Caco-2 (cell line): ENCODE results near the gene SLAMF6. TPM values are rescaled to one million over a fixed set of nuclear protein-coding genes. Genes with fewer than 3 reads are reported as not detected.

ENCODE experiments used
- BruUV-seq: library from RNA; stranded (reverse); fragments of 400-500 nt; replicated peaks from 2 replicates; lab custom pipeline; 2021; lab: Mats Ljungman, UMichigan
- CTCF ChIA-PET: fragments of 300-600 bp; sonication (Branson Sonifier 250); formaldehyde crosslinking; loops from one replicate; lab custom pipeline; 2022; ENCODE audit warnings: antibody characterized with exemption; lab: Charles Lee
- POLR2A ChIA-PET: fragments of 300-600 bp; sonication (Branson Sonifier 250); formaldehyde crosslinking; loops from one replicate; lab custom pipeline; 2022; ENCODE audit warnings: antibody characterized with exemption; lab: Charles Lee
- DNase-seq, 2 experiments: peaks; one replicate each; pipeline versions ENCODE4 v3.0.0 to v3.0.0-alpha.2; 2020 to 2022
- H3K27me3 ChIP-seq: replicated peaks from 2 replicates; pipeline ENCODE4 v1.6.0; 2011; ENCODE audit warnings: low read length; ENCODE audit not compliant: control insufficient read depth, insufficient read depth
- H3K36me3 ChIP-seq: 2 replicates; pipeline ENCODE4 v1.5.1; 2011; ENCODE audit warnings: low read length; ENCODE audit not compliant: control insufficient read depth, insufficient read depth
- H3K4me1 ChIP-seq: fragments of 250-450 bp; sonication (Bioruptor Pico); 2 replicates; pipeline ENCODE4 v1.5.1; 2020; ENCODE audit warnings: mild to moderate bottlenecking
- H3K4me3 ChIP-seq: 2 replicates; pipeline ENCODE4 v1.5.1; 2011; ENCODE audit warnings: low read depth, mild to moderate bottlenecking, control low read depth, low read length
- H3K9me3 ChIP-seq: fragments of 250-450 bp; sonication (Bioruptor Pico); 2 replicates; pipeline ENCODE4 v1.5.1; 2020; ENCODE audit warnings: mild to moderate bottlenecking, moderate library complexity
- H3K27ac Mint-ChIP-seq: one replicate; pipeline ENCODE4 v1.8.0; 2022; ENCODE audit warnings: mixed read lengths; ENCODE audit not compliant: unreplicated experiment
- H3K27me3 Mint-ChIP-seq: one replicate; pipeline ENCODE4 v1.8.0; 2022; ENCODE audit warnings: mixed read lengths; ENCODE audit not compliant: insufficient read depth, unreplicated experiment
- H3K36me3 Mint-ChIP-seq: one replicate; pipeline ENCODE4 v1.8.0; 2022; ENCODE audit warnings: mild to moderate bottlenecking, mixed read lengths; ENCODE audit not compliant: insufficient read depth, unreplicated experiment
- H3K4me1 Mint-ChIP-seq: one replicate; pipeline ENCODE4 v1.8.0; 2022; ENCODE audit warnings: low read depth, mixed read lengths; ENCODE audit not compliant: unreplicated experiment
- H3K4me3 Mint-ChIP-seq: one replicate; pipeline ENCODE4 v1.8.0; 2022; ENCODE audit warnings: mild to moderate bottlenecking, moderate library complexity, mixed read lengths; ENCODE audit not compliant: unreplicated experiment
- H3K9me3 Mint-ChIP-seq: one replicate; pipeline ENCODE4 v1.8.0; 2022; ENCODE audit warnings: mixed read lengths; ENCODE audit not compliant: unreplicated experiment
- CTCF ChIP-seq, 2 experiments: fragments of 200-600 bp in 1 of 2; IDR thresholded peaks; 1 replicate in 1 of 2; 2 replicates in 1 of 2; pipeline versions ENCODE4 v1.5.1 to v1.8.0; 2011 to 2022; ENCODE audit warnings: antibody characterized with exemption in 1 of 2, control low read depth in 1 of 2, inconsistent platforms in 1 of 2, low read depth in 1 of 2, low read length in 1 of 2, mild to moderate bottlenecking in 1 of 2, moderate library complexity in 1 of 2; ENCODE audit not compliant: insufficient read depth in 1 of 2, severe bottlenecking in 1 of 2, unreplicated experiment in 1 of 2
- intact Hi-C: fragments of 100-400 bp; cut with micrococcal nuclease; formaldehyde crosslinking; loops from one replicate; pipeline ENCODE4 v1.10.0; 2022; ENCODE audit not compliant: unreplicated experiment
- total RNA-seq: library from RNA; stranded (reverse); gene quantifications from 2 replicates; pipeline ENCODE4 v1.2.3, GENCODE V29; 2022

The SLAMF6 gene
- total RNA-seq, 1 experiment from 2014 or later = not detected

- Mint-ChIP-seq H3K27me3 (no peaks in the 10 kb centered on the region), H3K4me3 (no peak overlapping the region), H3K9me3 (peaks cover 5% of the 10 kb centered on the region), H3K4me1 (peaks cover 36% of the 10 kb centered on the region), H3K36me3 (no peaks in the 10 kb centered on the region), H3K27ac (no peak overlapping the region)
- intact Hi-C loops = no loop called here
- no TSS peak for BruUV-seq
- H3K4me3 ChIP-seq = no peak overlapping the region
- no peak for TF ChIP-seq CTCF (IDR thresholded peaks at IDR 0.05; ENCODE audit: insufficient read depth in 1 of 2, low read depth in 1 of 2, low read length in 1 of 2, severe bottlenecking in 1 of 2, unreplicated experiment in 1 of 2)
- peaks cover 9% of the 10 kb centered on the region; the same call in 1 of the 2 replicates for H3K9me3 ChIP-seq
- H3K27me3 ChIP-seq = no peaks in the 10 kb centered on the region
- ChIA-PET POLR2A (no interaction called here), CTCF (no interaction called here)
- H3K4me1 ChIP-seq = peaks cover 37% of the 10 kb centered on the region
- no peaks in the 10 kb centered on the region; the same call in 1 of the 2 replicates for H3K36me3 ChIP-seq
- no peak for DNase-seq
These were observed 17.8 kb upstream of the SLAMF6 start for GRCh38 chr1:160540859-160541233.

- no TSS peak for BruUV-seq
- Mint-ChIP-seq H3K36me3 (no peaks in the 10 kb centered on the region), H3K4me1 (peaks cover 36% of the 10 kb centered on the region), H3K4me3 (no peak overlapping the region), H3K27ac (peak overlapping the region; percentile 71), H3K9me3 (peaks cover 11% of the 10 kb centered on the region), H3K27me3 (no peaks in the 10 kb centered on the region)
- Histone ChIP-seq H3K4me3 (no peak overlapping the region), H3K4me1 (peaks cover 37% of the 10 kb centered on the region), H3K36me3 (no peaks in the 10 kb centered on the region; the same call in 1 of the 2 replicates), H3K27me3 (no peaks in the 10 kb centered on the region), H3K9me3 (peaks cover 9% of the 10 kb centered on the region; the same call in 1 of the 2 replicates)
- ChIA-PET CTCF (no interaction called here), POLR2A (no interaction called here)
- no peak for TF ChIP-seq CTCF (IDR thresholded peaks at IDR 0.05; ENCODE audit: insufficient read depth in 1 of 2, low read depth in 1 of 2, low read length in 1 of 2, severe bottlenecking in 1 of 2, unreplicated experiment in 1 of 2)
- intact Hi-C loops = no loop called here
- DNase-seq = peak in 1 of 2 experiments; percentile 5
These were observed 17.2 kb upstream of the SLAMF6 start for GRCh38 chr1:160539990-160540858.

GRCh38 chr1:160539684-160539989, 16.6 kb upstream of the SLAMF6 start:
- Mint-ChIP-seq H3K9me3 (peaks cover 17% of the 10 kb centered on the region), H3K27ac (peak overlapping the region; percentile 71), H3K27me3 (no peaks in the 10 kb centered on the region), H3K4me3 (no peak overlapping the region), H3K36me3 (no peaks in the 10 kb centered on the region), H3K4me1 (peaks cover 36% of the 10 kb centered on the region)
- CTCF ChIA-PET = no interaction called here
- TF ChIP-seq CTCF (IDR thresholded peaks at IDR 0.05; ENCODE audit: insufficient read depth in 1 of 2, low read depth in 1 of 2, low read length in 1 of 2, severe bottlenecking in 1 of 2, unreplicated experiment in 1 of 2) = no peak
- Histone ChIP-seq H3K9me3 (peaks cover 11% of the 10 kb centered on the region; the same call in 1 of the 2 replicates), H3K27me3 (no peaks in the 10 kb centered on the region), H3K36me3 (no peaks in the 10 kb centered on the region; the same call in 1 of the 2 replicates), H3K4me3 (no peak overlapping the region), H3K4me1 (peaks cover 34% of the 10 kb centered on the region)
- POLR2A ChIA-PET = no interaction called here
- BruUV-seq = no TSS peak
- intact Hi-C loops = no loop called here
- DNase-seq = no peak
